EH (cell line): Measurements from ENCODE around the gene PAX2.

Source experiments
- DNase-seq: peaks from one replicate; pipeline ENCODE4 v3.0.0-alpha.2; 2015; ENCODE audit warnings: low read depth

PAX2 gene

DNA sequence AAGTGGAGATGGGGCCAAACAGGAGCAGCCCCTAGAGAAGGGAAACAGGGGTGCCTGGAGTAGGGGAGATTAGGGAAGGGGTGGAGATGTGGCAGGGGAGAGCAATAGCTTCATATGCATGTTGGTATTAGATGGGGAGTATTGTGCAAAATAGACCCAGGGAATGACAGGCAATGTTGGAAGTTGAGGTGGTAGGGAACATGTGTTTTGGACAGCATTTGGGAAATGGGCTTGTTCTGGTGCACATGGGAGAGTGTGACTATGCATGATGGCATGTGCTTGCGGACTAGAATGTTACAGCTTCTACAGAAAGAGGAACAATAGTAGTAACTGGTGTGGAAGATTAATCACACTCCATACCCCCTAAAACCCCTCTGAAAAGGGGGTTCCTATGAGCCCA is 10.4 kb downstream of the PAX2 start:
- DNase-seq = no peak

DNA sequence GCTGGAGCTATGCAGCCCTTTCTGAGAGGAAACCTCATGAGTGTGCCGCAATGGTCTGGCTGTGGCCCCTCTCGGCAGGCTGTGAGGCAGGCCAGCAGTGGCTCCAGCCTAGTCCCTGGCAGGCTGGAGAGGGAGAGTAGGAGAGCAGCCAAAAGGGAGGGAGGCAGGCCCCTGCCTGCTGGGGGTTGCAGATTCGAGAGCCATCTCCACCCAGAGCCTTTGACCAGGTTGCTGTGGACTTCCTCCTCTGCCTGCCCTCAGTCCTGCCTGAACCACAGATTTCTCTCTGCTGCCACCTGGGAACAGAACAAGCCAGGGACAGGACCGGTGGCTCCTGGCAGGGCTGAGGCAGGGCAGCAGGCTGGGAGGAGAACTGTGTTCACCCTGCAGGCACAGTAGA is 13.9 kb downstream of the PAX2 start:
- no peak for DNase-seq

- no peak for DNase-seq
Measured at GRCh38 chr10:100760726-100761125, 15.3 kb downstream of the PAX2 start.

DNA sequence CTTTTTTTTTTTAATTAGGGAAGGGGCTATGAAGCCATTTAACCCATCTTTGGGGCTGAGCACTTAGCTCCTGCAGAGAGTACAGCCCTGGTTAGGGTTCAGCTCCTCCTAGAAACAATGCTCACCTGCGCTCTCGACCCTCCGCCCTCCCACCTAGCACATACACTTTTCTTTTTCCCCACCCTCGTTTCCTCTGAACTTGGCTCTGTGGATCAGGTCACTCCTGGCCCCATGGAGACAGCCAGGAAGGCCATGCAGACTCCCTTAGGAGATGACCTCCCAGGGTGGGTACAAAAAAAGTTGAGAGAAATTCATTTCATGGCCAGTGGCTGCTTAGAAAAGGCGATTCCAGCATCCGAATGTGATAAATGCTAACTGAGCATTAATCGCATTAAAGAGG is 15.8 kb downstream of the PAX2 start:
- DNase-seq = no peak

GRCh38 chr10:100763043-100763747 is 17.8 kb downstream of the PAX2 start:
- no peak for DNase-seq

- no peak for DNase-seq
Measured at GRCh38 chr10:100766693-100767421, 21.5 kb downstream of the PAX2 start.

DNA sequence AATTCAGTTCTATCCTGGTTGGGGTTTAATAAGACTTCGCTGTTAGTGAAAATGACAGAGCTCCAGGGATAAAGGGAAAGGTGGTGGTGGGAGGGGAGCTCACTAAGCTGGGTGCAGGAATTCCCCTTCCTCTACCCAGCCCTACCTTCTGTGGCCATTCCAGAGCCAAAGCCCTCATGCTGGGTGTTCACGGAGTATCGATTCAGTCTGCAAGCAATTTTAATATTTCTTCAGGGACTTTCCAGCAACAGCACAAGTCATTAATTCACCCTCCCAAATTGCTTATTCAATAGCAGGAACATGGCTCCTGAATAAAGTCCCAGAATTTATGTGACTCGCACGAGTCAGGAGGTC is 22.0 kb downstream of the PAX2 start:
- no peak for DNase-seq

DNA sequence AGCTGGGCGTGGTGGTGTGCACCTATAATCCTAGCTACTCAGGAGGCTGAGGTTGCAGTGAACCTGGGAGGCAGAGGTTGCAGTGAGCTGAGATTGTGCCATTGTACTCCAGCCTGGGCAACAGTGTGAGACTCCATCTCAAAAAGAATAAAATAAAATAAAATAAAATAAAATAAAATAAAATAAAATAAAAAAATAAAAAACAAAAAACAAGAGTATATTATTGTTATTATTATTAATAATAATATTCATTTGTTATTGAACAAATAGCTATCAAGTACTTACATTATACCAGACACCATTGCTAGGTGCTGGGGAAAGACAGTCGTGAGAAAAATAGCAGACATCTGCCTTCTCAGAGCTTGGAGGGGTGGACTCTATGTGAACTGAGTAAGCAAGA is 24.1 kb downstream of the PAX2 start:
- no peak for DNase-seq

DNA sequence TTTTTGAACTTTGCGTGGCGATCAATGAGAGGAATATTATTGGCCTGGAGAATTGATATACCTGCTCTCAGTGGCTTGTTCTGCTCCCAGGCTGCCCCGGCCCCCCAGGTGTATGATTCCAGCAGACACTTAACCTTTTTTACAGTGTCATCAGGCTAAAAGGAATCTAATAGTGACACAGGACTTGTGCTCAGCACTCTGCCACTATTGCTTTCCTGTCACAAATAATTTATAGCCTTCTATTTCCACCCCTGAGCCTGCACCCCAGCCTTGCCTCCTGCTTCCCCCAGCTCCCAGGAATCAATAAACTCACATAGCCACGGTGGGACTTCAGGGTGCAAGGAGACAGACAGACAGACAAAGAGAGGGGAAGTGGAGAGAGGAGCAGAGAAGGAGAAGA is 28.3 kb downstream of the PAX2 start:
- DNase-seq = no peak

DNA sequence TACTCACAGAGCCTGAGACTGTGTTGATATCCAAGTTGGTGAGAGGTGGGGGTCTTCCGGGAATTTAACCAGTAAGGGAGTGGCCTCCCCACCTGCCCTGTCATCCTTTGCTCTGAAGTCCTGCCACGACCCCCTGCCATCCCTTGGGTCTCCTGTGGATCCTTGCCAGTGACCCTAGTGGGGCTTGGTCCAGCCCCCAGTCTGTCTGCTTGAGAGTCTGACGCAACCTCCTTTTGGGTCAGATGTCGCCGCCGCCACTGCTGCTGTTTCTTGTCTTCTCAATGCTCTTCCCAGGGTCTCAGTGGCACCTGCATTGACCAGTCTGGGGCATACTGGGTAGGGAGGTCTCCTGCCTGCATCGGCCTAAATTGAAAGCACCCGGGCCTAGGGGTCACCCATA is 28.8 kb downstream of the PAX2 start:
- no peak for DNase-seq

- no peak for DNase-seq
Measured at GRCh38 chr10:100774876-100775275, 29.5 kb downstream of the PAX2 start.

GRCh38 chr10:100775386-100775785 is 30.0 kb downstream of the PAX2 start:
- DNase-seq = peak; percentile 14

DNA sequence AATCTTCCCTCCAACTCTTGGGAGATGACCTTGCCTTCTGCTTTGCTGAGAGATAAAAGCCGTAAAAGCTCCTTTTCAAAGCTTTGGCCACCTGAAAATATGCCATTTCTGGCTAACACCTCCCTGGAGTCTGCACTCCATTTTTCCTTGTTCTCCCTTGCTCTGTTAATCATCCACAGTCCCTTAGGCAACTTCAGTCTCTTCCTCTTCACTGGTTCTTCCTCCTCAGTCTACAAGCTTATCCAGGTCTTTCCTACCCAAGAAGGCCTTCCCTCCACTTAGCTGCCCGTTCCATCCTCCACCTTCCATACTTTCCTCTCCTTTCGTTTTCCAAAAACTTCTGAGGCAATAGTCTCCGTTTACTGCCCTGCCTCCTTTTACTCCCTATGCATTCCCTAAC is 30.5 kb downstream of the PAX2 start:
- no peak for DNase-seq

DNA sequence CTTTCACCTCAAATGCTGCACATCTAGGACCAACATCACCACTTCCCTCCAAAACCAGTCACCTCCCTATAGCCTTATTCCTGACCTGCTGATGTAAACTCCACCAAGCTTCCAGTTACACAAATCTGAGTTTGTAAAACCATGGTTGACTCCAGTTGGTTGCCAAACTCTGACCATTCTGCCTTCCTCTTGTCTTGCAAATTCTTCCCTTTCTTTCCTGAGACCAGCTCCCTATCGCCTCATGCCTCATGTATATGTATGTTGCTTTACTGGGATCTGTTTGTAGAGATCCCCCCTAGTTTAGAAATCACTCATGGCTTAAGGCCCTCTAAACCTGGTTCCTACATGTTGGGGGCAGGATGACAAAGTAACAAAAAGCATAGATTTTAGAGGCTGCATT is 31.3 kb downstream of the PAX2 start:
- no peak for DNase-seq

DNA sequence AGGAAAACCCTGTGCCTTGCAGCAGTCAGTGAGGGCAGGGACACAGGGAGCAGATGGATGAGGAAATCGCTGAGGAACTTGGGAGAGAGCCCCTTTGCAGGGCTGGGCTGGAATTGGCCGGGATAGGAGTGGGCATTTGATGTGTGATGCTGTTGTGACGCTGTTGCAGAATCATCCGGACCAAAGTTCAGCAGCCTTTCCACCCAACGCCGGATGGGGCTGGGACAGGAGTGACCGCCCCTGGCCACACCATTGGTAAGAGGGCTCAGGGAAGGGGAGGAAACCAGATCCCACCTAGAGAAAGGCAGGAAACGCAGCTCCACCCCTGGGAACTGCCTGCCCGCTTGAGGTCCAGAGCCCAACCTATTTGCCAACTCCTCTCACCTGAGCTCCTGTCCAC is 33.9 kb downstream of the PAX2 start:
- DNase-seq = no peak

- DNase-seq = no peak
Measured at GRCh38 chr10:100780324-100780723, 34.9 kb downstream of the PAX2 start.

DNA sequence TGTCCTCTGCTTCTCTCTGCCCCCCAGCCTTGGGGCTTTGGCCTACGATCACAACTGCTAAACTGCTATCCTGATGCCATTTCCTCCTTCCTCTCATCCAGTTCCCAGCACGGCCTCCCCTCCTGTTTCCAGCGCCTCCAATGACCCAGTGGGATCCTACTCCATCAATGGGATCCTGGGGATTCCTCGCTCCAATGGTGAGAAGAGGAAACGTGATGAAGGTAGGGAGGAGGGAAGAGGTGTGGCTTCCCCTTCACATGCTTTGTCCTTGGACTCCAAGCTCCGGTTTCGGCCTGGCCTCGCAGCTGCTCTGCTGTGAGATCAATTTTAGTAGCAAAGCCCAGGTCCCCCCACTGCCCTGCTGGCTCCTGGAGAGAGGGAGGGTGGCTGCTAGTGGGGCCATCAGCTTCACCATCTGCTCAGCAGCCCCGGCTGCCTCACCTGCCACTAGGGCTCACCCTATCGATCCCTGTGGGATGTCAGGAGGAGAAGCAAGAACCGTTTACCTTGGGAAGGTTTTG is 35.8 kb downstream of the PAX2 start:
- DNase-seq = no peak

GRCh38 chr10:100782461-100783244 is 37.3 kb downstream of the PAX2 start:
- no peak for DNase-seq

DNA sequence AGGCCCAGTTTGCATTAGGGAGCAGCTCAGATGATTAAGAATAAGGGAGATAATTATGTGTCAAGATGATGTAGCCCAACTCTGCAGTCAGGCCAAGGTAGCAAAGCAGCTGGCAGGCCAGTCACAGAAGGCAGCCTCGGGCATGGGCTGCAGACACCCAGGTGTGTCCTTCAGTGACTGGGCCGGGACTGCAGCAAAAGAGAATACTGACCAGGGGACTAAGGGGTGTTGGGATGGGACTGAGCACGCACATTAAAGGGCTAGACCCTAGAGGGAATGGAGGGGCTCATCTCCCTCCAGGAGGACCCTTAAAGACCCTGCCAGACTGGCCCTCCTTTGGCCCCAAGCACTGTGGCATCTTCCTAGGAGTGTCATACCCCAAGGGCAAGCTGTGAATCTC is 38.7 kb downstream of the PAX2 start:
- no peak for DNase-seq

- DNase-seq = no peak
Measured at GRCh38 chr10:100786591-100786990, 41.2 kb downstream of the PAX2 start.

- no peak for DNase-seq
Measured at GRCh38 chr10:100788002-100788903, 42.9 kb downstream of the PAX2 start.

DNA sequence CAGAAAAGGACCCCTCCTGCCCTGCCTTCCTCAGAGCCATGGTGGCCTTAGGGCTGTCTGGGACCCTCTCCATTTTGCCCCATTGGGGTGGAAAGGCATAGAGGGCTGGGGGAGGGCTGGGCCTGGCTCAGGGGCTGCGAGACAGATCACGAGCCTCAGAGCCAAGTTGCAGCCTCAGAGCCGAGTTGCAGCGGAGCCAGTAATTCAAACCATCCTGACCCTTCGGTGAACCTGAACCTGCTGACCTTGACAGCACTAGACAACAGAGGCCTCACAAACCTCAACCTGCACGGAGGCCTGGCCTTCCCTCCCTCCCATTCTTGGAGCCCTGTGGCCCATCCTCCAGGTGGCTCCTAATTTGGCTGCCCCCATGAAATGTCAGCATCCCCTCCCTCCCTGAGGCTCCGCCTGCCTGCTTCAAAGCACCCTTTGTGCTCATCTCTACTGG is 45.4 kb downstream of the PAX2 start:
- no peak for DNase-seq
